ENCODE results near the gene GGA2. TPM values are rescaled to one million over a fixed set of nuclear protein-coding genes. Genes with fewer than 3 reads are reported as not detected.

GGA2 gene
- polyA plus RNA-seq, 2 donors, result 12.6 to 15.9 TPM

DNA sequence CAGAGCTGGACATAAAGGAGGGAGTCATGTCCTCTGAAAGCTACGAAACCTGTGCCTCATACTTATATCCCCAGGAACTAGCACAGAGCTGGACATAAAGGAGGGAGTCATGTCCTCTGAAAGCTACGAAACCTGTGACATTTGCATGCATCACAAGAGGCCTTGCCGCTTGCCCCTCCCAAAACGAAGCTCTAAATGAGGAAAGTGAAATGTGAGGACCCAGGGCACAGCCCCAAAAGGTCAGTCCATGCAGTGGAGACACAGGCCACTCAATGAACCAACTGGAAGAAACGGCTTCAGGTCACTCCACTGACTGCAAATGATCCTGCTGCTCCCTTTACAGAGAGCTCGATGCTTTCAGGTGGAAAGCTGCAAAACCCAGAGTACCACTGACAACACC lies 95.6 kb downstream of the GGA2 start:
- Histone ChIP-seq H3K9me3 (ENCODE audit: control insufficient read depth in 2 of 2, insufficient read depth in 1 of 2, low read depth in 1 of 2, low read length in 1 of 2) (no peaks in the 10 kb centered on the region), H3K27ac (ENCODE audit: low read depth in 2 of 2, low read length in 1 of 2) (no peak overlapping the region), H3K27me3 (ENCODE audit: control insufficient read depth in 1 of 2, insufficient read depth in 2 of 2, low read length in 2 of 2) (no peaks in the 10 kb centered on the region), H3K36me3 (ENCODE audit: control insufficient read depth in 2 of 2, insufficient read depth in 2 of 2, low read length in 1 of 2) (peaks cover 8 to 21% of the 10 kb centered on the region in 2 donors), H3K4me1 (ENCODE audit: control insufficient read depth in 2 of 2, insufficient read depth in 2 of 2, low read length in 1 of 2) (no peaks in the 10 kb centered on the region), H3K4me3 (ENCODE audit: low read depth in 1 of 2, low read length in 2 of 2) (no peak overlapping the region)
- WGBS, 2 donors, result 94 to 95% methylated on average over 6 of the region's 6 CpGs

Other genes with a start within 250 kb of the GGA2 start
- 10 to 100 TPM; 46.0 to 99.9 TPM for gene SCNN1B, start 208.2 kb downstream of the GGA2 start, polyA plus RNA-seq
- 10 to 100 TPM; 14.2 to 21.2 TPM for gene COG7, start 57.3 kb downstream of the GGA2 start, polyA plus RNA-seq
- 10 to 100 TPM; 12.1 to 12.8 TPM for gene EARS2, start 46.9 kb upstream of the GGA2 start, polyA plus RNA-seq
- gene UBFD1, start 47.2 kb upstream of the GGA2 start, polyA plus RNA-seq, result 1 to 10 TPM; 3.8 to 7.5 TPM
- gene NDUFAB1, start 85.8 kb upstream of the GGA2 start, polyA plus RNA-seq, result 100 to 1,000 TPM in 1 of 2 donors, 10 to 100 TPM in 1; 51.5 to 122 TPM
- 10 to 100 TPM in 1 of 2 donors, 1 to 10 TPM in 1; 8.1 to 11.8 TPM for gene PALB2, start 130.8 kb upstream of the GGA2 start, polyA plus RNA-seq
- 10 to 100 TPM; 10.6 to 27.1 TPM for gene DCTN5, start 131.0 kb upstream of the GGA2 start, polyA plus RNA-seq
- gene PLK1, start 168.4 kb upstream of the GGA2 start, polyA plus RNA-seq, result 10 to 100 TPM in 1 of 2 donors, 1 to 10 TPM in 1; 5.1 to 16.3 TPM
- gene ERN2, start 202.7 kb upstream of the GGA2 start, polyA plus RNA-seq, result under 1 TPM; 0.20 to 0.40 TPM
- gene CHP2, start 244.5 kb upstream of the GGA2 start, polyA plus RNA-seq, result under 1 TPM; 0.11 to 0.16 TPM